HG03097 (cell line): ENCODE results near the gene IMMT.

ENCODE experiments used
- ATAC-seq: cut with Tn5 transposase; IDR thresholded peaks from one replicate; pipeline ENCODE4 v1.9.1; 2021; ENCODE audit not compliant: unreplicated experiment, low FRiP score

Gene IMMT

GRCh38 chr2:86147793-86148192, 47.5 kb downstream of the IMMT start:
- ATAC-seq, result no peak

- ATAC-seq, result no peak
Measured at GRCh38 chr2:86143926-86144685, 51.2 kb downstream of the IMMT start.

GRCh38 chr2:86143307-86143706, 52.0 kb downstream of the IMMT start:
- ATAC-seq, result no peak

DNA sequence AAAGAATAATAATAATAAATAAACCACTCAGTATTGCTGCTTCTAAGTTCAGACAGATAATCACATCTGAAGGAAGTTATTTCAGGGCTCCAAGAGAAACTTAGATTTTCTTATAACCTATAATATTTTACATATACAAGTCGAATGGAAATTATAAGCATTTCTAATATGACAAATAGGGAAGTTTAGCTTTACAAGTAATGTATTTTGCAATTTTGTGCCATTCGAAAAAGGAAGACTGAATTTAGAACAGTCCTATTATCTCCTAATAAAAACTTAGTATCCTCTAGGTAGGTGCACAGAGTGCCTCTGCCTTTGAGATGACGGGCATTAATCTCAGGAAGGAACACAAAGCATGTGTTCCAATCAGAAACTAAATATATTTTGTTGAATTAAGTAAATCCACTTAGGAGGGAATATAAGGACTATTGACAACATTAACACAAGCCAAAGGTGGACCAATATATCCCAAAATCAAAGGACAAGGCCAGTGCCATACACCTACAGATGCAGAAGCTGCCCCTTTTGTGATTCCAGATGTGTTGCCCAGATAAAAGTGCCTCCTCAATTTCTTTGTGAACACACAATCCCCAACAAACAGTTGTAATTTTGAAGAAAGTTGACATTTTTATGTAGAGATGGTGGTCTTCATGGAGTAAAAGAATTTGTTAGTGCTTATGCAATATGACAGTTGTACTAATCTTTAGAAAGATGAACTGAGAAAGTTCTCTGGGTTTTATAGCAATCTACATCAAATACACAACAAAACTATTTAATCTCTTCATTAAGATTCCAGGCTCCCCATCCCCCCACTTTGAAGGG, 52.6 kb downstream of the IMMT start:
- ATAC-seq, result no peak

- no peak for ATAC-seq
Measured at GRCh38 chr2:86140969-86141392, 54.3 kb downstream of the IMMT start.

DNA sequence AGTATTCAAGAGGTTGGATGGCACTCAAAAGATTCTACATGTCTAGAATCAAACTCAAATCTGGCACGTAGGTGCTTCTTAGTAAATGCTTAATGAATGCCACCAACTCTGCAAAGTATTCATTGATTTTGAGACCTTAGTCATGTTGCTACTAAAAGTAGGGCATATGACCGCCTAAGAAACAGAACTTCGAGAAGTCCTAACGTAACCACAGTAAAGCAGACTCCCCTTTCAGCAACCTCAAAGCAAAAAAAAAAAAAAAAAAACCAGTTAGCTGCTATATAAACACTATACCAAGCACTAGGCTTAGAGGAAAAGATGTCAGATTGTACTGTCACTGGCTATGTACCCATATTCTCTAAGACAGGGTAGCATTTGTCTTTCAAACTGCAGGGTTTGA, 55.3 kb downstream of the IMMT start:
- ATAC-seq, result no peak

GRCh38 chr2:86138736-86139625, 56.3 kb downstream of the IMMT start:
- no peak for ATAC-seq

- ATAC-seq, result no peak
Measured at GRCh38 chr2:86136141-86136540, 59.1 kb downstream of the IMMT start.

DNA sequence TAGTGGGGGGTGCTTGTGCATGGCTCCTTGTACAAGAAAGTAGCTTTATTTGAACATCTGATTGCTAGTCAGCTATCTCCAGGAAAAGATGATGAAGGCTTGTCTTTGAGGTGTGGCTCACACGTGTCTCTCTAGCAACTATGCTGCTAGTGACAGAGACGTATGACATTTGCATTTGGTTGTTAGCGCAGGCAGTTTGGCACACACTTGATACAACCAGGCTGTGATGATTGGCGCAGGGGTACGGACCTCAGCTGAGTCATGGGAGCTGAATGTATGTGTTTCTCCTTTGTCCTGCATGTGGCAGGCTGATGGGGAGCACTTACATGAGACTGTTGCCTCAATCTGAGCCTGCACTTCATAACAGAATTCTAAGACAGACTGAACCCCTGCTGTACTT, 59.6 kb downstream of the IMMT start:
- ATAC-seq, result no peak

DNA sequence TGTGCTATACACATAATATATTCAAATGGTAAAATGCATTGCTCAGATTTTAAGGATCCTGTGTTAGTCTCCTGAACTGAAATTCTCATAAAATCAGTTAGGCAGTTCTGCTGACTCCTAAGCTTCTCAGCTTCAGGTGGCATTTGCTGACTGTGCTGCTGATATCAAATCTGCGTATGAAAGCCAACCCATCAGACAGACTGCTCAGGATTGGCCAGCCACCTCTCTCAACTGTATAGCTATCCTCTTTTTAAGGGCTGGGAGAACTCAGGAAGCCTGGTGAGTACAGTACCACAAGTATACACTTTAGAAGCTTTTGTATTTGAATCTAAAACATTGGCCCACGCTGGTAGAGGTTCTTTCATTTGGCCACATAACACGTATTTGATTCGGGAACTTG, 60.6 kb downstream of the IMMT start:
- no peak for ATAC-seq

DNA sequence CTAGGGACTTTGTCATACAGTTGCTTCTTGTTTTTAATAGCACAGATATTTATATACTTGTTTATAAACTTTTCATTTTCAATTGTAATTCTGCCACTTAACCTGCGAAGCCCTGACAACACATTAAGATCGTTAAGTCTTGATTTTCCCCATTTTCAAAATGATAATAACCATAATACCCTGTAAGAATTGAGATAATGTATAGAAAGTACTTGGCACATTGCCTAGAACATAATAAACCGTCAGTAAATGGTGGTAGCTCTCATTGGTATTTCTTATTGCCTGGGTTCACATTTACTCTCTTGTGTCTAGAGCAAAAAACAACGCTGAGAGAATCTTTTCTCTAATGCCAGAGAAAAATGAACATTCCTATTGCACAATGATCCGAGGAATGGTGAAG, 70.6 kb downstream of the IMMT start:
- ATAC-seq, result no peak

DNA sequence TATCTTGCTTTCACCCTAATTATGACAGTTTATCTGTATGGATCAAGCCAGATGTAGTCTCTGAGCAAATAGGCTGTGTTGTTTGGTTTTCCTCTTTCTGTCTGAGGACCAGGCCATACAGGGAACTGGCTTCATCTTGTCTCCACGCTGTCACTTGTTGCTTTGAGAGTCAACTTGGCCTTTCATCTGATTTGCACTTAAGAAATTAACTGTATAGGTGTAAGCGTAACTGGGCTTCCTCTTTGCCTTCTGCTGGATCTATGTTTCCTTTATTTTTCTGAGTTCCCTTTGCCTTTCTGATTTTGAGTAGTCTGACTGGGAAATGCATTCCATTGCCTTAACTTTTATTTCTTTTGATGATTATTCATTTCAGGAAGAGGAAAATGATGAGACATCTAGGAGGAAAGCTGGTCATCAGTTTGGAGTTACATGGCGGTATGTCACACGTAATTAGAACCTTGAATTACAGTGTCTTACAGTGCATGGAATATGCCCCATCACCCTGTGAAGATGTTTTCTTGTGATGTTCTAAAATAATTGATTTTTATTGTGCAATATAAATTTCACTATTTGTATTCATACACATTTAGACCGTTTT, 71.8 kb downstream of the IMMT start:
- ATAC-seq, result no peak

- ATAC-seq, result no peak
Measured at GRCh38 chr2:86118130-86118529, 77.1 kb downstream of the IMMT start.

- no peak for ATAC-seq
Measured at GRCh38 chr2:86107031-86107430, 88.2 kb downstream of the IMMT start.

DNA sequence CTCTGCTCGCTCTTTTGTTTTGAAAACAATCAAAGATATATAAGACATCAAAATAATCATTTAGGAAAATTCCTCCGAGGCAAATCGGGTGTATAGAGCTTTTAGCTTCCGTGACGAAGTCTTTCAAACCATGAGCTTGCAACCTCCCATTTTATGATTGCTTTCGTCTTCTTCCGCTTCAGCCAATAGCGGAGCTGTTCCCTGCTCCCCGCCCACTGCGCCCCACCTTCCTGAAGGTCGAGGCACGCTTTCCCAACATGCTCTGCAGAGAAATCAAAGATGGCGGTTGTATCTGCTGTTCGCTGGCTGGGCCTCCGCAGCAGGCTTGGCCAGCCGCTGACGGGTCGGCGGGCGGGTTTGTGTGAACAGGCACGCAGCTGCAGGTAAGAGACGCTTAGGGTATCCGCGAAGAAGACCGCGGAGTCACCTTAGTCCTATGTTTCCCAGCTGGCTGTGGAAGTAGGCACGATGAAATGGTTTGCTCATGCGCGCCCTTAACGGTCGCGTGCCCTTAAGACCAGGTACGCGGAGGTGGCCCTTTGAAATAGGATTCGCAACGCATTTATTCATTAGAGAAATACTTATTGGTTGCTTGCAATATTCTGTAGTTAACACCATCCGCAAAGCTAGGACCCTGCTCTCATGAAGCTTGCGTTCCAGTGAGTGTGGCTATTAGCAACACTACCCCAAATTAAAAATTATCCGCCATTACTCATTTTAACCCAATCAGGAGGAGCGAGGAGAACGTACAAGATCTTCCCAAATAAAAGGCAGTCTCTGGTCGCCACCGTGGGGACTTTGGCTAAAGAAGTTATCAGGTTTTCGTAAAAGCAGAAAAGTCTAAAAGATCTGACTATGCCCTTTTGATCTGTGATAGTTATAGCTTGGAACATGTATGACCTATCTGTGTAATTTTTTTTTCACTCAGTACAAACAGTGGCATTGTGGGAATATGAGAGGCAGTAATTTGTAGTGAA, 89.0 kb downstream of the IMMT start, which contains the start of gene PTCD3:
TSS of gene PTCD3 (plus strand) at position 267 of the 977 bp plus-strand sequence. CDS start at position 280, 13 bp downstream.
- ATAC-seq, result peak; percentile 88

DNA sequence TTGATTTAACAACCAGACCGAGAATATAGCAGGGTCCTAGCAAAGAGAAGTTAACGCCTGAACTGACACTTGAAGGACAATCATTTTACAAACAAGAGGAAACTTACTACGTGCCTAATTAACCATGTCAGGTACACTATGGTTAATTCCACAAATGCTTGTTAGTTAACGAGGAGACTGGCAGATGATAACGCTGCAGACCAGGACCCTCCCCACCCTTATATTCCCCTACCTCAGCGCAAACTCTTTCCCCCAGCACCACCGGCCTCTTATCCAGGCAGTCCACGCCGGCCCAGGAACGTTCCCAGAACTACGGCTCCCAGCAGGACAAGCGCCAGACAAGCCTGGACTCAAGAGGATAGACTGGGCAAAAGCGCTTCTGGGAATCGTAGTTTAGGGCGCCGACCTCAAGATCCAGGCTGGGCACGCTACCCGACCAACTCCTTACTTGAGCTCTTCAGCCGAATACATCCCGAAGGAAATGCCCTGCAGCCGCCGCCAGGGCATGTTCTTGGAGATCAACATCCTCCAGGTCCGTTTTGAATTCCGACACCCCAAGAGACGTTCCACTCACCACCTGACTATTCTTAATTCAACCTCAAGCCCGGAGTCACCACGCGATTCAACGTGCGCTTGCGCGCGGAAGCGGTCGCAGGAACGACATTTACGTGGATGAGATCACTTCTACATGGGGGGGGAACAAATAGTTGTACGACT, 89.9 kb downstream of the IMMT start, which contains the start of gene POLR1A:
TSS of gene POLR1A (minus strand) at position 635 of the 717 bp plus-strand sequence. CDS start at position 525, 110 bp downstream.
- peak; percentile 61 for ATAC-seq

DNA sequence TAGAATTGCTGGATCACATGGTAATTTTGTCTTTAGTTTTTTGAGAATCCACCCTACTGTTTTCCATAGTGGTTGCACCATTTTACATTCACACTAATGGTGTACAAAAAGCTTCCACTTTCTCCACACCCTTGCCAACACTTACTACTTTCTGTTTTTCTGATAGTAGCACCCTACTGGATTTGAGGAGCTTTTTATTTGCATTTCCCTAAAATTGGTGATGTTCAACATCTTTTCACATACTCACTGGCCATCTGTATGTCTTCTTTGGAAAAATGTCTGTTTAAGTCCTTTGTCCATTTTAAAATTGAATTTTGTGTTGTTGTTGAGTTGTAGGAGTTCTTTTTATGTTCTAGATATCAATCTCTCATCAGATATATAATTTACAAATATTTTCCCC, 93.1 kb downstream of the IMMT start:
- ATAC-seq, result no peak

GRCh38 chr2:86097913-86098312, 97.3 kb downstream of the IMMT start:
- ATAC-seq, result no peak
